Spinal cord (tissue), 10 donors: Measurements from ENCODE around the gene RARG. TPM values are rescaled to one million over a fixed set of nuclear protein-coding genes. Genes with fewer than 3 reads are reported as not detected.

Source experiments
- DNase-seq, 6 donors: peaks; one replicate each; pipeline versions ENCODE4 v3.0.0 to v3.0.0-alpha.2; 2013 to 2015; ENCODE audit warnings: low spot score in 6 of 6, low read depth in 4 of 6
- H3K27ac ChIP-seq: one replicate; pipeline ENCODE4 v1.5.1; 2013; ENCODE audit warnings: low read depth, low read length, control low read depth
- H3K27me3 ChIP-seq: one replicate; pipeline ENCODE4 v1.6.1; 2013; ENCODE audit warnings: low read length; ENCODE audit not compliant: control insufficient read depth, insufficient read depth
- H3K36me3 ChIP-seq: one replicate; pipeline ENCODE4 v1.6.1; 2013; ENCODE audit warnings: low read length; ENCODE audit not compliant: control insufficient read depth, insufficient read depth
- H3K4me1 ChIP-seq: one replicate; pipeline ENCODE4 v1.6.1; 2013; ENCODE audit warnings: low read length; ENCODE audit not compliant: control insufficient read depth, insufficient read depth
- H3K4me3 ChIP-seq: one replicate; pipeline ENCODE4 v1.5.1; 2013; ENCODE audit warnings: low read depth, low read length, control low read depth
- H3K9me3 ChIP-seq: one replicate; pipeline ENCODE4 v1.6.1; 2013; ENCODE audit warnings: low read length; ENCODE audit not compliant: control insufficient read depth, insufficient read depth
- WGBS: methylation state at CpG from one replicate; pipeline ENCODE4 v1.1.5; 2013; ENCODE audit warnings: missing lambda C conversion rate; ENCODE audit not compliant: insufficient coverage; 5-methylcytosine and 5-hydroxymethylcytosine counted together
- polyA plus RNA-seq, 2 donors: library from polyadenylated mRNA; unstranded; fragments of 120-200 nt; gene quantifications; one replicate each; pipeline ENCODE4 v1.2.1, GENCODE V29; 2013; ENCODE audit not compliant: insufficient read length in 2 of 2
- total RNA-seq, 2 donors: library from RNA; depleted of rRNA in 1 of 2; stranded (reverse); fragments of 120-200 nt in 1 of 2; fragments of >200 nt in 1 of 2; gene quantifications; one replicate each; pipeline versions ENCODE4 v1.2.3 to v1.2.4, GENCODE V29; 2013 to 2014
- donor health status: healthy.

RARG gene
- total and polyA plus RNA-seq, 4 donors: 10.8 to 20.1 (median 15.2) TPM

DNA sequence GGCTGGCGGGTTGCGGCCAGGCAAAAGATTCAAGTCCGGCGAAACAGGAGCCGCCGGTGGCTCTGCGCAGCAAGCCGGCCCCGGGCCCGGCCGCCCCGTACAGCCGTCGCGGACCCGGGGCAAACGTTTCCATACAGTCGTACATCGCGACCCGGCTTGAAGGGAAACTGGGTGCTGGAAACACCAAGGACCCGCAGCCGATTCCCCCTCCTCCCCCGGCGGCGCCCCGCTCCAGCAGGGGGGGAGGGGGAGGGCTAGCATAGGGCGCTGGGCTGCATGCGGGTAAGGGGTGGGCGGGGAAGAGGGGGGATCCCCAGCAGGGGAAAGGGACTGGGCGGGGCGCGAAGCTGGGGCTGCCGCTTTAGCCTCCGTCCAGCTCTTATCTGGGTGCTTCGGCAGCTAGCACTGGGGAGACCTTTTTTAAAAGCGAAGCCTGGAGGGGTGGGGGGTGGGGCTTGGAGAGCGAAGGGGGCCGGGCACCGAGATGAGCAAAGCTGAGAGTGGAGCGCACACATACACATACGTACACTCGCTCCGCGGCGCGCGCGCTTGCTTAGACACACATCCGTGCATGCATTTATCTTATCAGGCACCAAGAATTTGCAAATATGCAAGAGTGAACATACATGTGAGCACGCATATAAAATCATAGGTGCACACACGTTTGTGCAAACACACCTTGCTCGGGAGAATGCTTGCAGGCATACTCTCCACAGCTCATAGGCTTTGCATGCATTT lies 11.9 kb downstream of the RARG start:
- Histone ChIP-seq H3K27ac (peak overlapping the region; percentile 100), H3K36me3 (peaks cover 2% of the 10 kb centered on the region), H3K4me1 (peaks cover 80% of the 10 kb centered on the region), H3K27me3 (no peaks in the 10 kb centered on the region), H3K4me3 (peak overlapping the region; percentile 79), H3K9me3 (no peaks in the 10 kb centered on the region)
- 1% methylated on average over 40 of the region's 53 CpGs for WGBS
- peak in 4 of 6 donors; percentile 51 to 91 (median 87) for DNase-seq

DNA sequence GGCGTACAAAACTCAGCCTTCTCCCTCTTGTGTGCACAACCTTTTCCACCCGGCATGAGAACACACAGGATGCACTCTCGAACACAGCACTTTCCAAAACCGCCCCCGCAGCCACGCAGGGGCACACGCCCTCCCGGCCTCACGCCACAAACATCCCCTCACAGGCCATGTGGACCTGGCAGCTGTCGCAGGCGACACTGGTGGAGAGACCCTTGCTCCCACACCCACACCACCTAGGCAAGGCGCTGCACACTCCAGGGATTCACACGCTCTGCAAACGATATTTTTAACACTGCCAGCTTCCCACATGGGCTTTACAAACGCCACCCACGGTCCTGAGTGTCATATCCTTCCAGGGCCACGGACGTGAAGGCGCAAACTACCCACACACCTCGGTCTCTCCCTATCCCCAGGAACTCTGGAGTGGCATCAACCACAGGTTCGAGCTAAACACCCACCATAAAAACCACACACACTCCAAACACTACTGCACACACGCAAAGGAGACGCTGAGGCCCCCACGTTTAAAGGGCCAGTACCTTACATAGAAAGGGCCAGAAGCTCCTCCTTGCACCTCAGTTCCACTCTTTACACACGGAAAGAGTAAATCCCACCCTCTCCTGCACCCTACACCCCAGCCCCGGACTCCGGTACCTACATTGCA lies 12.6 kb downstream of the RARG start:
- Histone ChIP-seq H3K4me3 (peak overlapping the region; percentile 79), H3K4me1 (peaks cover 75% of the 10 kb centered on the region), H3K36me3 (peaks cover 6% of the 10 kb centered on the region), H3K27ac (peak overlapping the region; percentile 100), H3K9me3 (no peaks in the 10 kb centered on the region), H3K27me3 (no peaks in the 10 kb centered on the region)
- WGBS: 11% methylated on average over 26 of the region's 27 CpGs
- peak in 1 of 6 donors; percentile 50 for DNase-seq

DNA sequence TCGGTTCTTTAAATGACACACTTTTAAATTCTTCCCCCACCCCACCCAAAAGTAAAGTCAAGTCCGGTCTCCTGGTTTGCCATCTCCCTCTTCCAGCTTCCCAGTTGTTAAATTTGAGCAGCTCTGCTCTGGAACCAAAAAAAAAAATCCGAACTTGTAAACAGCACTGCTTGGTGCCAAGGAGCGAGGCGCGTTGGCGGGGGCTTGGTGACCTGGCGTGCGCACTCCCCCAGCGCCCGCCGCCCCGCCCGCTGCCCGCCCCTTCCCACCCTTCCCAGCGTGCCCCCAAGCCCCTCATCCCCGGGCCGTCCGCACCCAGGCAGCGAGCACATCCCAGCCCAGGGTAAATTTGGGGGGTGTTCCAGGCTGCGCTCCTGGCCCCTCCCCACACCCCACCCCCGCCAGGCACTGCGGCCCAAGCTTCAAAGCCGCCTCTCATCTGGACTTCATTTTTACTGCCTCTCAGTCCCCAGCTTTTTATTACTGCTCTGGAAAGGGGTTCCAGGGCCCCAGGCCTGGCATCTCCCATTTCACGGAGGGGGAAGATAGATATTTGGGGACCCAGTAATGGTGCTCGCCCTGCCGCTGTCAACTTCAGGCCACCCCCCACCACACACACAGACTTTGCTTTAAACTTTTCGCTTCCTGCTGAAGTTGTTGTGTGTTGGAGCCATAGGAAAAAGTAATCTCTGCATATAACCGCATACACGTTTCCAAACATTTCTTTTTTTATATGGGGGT lies 13.3 kb downstream of the RARG start:
- 22% methylated on average over 13 of the region's 30 CpGs for WGBS
- H3K27ac ChIP-seq: peak overlapping the region; percentile 100
- H3K9me3 ChIP-seq: no peaks in the 10 kb centered on the region
- no peak for DNase-seq
- peak overlapping the region; percentile 79 for H3K4me3 ChIP-seq
- H3K27me3 ChIP-seq: no peaks in the 10 kb centered on the region
- H3K4me1 ChIP-seq: peaks cover 68% of the 10 kb centered on the region
- peaks cover 6% of the 10 kb centered on the region for H3K36me3 ChIP-seq

DNA sequence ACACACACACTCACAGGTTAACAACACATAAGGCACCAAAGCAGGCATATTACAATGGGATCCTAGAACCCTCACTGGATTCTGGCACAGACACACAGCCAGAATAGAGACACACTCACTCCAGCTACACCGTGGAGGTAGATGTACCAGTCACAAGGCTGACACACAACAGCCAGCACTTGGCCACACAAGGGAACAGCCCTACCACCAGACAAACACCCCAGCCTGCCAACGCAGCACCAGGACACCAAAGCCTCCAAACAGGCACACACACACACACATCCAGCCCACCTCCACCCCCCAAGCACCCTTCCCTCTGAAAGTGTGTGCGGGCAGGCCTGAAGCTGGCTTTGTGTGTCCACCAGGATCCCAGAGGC lies 14.1 kb downstream of the RARG start:
- H3K27me3 ChIP-seq: no peaks in the 10 kb centered on the region
- DNase-seq: no peak
- peak overlapping the region; percentile 79 for H3K4me3 ChIP-seq
- H3K9me3 ChIP-seq: no peaks in the 10 kb centered on the region
- peaks cover 68% of the 10 kb centered on the region for H3K4me1 ChIP-seq
- peak overlapping the region; percentile 64 for H3K27ac ChIP-seq
- WGBS: 41% methylated on average over 3 of the region's 3 CpGs
- H3K36me3 ChIP-seq: peaks cover 14% of the 10 kb centered on the region

DNA sequence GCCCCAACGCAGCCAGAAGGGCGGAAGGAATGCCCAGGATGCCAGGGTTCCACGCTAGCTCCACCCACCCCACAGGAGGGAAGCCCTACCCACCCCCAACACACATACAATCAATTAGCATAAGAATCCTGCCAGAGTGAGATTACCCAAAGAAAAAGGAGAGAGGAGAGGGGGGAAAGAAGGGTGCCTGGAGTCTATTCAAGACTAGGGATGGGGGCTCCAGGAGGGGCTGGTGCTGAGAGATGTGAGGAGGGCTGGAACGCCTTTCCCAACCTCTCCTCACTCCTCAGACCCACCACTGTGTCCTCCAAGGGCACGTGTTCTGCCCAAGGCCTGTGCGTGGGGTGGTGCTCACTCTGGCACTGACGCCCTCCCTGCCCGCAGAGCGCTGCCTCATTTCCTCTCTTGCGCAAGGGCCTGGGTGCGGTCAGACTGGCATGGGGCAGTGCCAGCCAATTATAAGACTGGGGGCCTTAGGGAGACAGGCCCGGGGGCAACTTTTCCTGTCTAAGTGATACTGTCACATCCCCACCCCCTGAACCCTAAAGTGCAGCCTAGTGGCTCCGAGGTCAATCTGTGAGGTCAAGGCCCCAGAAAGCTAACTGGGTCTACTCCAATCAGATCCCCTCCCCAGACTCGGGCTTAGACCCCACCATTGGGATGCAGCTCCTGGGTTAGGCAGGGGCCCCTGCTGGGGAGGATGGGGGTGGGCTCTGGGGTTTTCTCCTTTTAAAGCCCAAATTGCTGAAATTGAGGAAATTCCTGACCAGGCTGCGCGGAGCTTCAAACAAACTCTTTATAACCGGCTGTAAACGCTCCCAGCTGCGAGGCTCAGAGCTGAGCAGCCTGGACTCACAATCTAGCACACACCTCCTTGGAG lies 14.7 kb downstream of the RARG start:
- Histone ChIP-seq H3K9me3 (no peaks in the 10 kb centered on the region), H3K36me3 (peaks cover 17% of the 10 kb centered on the region), H3K27me3 (no peaks in the 10 kb centered on the region), H3K4me3 (no peak overlapping the region), H3K4me1 (peaks cover 62% of the 10 kb centered on the region), H3K27ac (peak overlapping the region; percentile 64)
- 49% methylated on average over 13 of the region's 19 CpGs for WGBS
- DNase-seq: no peak

DNA sequence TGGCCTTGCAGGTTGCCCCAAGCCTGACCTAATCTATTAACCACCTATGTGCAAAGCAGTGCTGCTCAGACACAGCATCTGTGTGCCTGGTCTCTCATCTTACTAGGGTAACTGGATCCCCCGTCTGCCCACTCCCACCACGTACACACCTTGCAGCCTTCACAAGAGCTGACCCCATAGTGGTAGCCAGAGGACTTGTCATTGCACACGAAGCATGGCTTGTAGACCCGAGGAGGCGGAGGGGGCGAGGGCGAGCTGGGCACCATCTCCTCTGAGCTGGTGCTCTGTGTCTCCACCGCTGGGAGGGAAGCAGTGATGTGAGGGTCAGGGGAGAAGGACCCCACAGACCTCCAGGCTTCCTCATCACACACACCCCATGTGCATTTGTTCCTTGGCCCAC lies 16.5 kb downstream of the RARG start:
- Histone ChIP-seq H3K4me3 (no peak overlapping the region), H3K27me3 (no peaks in the 10 kb centered on the region), H3K36me3 (peaks cover 32% of the 10 kb centered on the region), H3K27ac (no peak overlapping the region), H3K9me3 (no peaks in the 10 kb centered on the region), H3K4me1 (peaks cover 52% of the 10 kb centered on the region)
- no peak for DNase-seq
- WGBS: no CpG with 5 or more reads among the region's 8 CpGs

DNA sequence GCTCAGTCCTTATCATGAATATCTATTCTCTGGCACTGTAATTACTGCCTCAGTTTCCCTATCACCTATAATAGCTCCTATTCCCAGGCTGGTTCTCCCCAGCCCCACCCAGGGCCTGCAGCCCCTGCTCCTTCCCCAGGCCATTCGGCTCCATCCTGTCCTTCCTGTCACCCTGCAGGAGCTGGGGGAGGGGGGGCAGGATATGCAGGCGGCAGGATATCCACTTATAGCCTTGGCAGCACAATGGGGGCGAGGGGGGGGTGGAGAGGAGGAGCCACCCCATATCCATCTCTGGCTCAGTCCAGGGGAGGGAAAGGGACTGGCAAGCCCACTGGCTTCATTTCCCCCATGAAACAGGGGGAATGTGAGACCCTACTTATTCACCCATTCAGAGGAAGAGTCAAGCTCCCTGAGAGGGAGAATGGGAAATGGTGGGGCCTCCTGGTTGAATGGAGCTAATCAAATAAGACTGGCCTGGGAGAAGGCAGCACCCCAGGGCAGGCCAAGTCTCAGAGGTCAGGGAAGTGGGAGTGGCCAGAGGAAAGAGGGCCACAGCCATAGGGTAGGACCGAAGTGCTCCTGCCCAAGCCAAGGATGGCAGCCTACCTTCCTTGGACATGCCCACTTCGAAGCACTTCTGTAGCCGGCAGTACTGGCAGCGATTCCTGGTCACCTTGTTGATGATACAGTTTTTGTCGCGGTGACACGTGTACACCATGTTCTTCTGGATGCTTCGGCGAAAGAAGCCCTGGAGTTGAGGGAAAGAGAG lies 17.1 kb downstream of the RARG start:
- Histone ChIP-seq H3K27ac (no peak overlapping the region), H3K4me3 (no peak overlapping the region), H3K9me3 (no peaks in the 10 kb centered on the region), H3K4me1 (peaks cover 46% of the 10 kb centered on the region), H3K36me3 (peaks cover 32% of the 10 kb centered on the region), H3K27me3 (no peaks in the 10 kb centered on the region)
- no peak for DNase-seq
- 88% methylated on average over 10 of the region's 12 CpGs for WGBS

DNA sequence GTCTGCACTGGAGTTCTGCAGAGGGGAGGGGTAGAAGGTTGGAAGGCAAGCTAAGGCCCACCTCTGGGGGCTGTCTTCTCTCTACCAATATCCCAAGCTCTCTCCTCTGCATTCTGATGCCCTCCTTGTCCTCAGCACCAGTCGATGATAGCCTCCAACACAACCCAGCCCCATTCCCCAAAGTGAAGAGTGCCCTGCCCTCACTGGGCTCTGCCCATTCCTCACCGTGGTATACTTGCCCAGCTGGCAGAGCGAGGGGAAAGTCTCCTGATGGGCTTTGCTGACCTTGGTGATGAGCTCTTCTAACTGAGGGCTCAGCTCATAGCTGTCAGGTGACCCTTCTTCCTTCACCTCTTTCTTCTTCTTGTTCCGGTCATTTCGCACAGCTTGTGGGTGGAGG lies 17.8 kb downstream of the RARG start:
- no peak overlapping the region for H3K27ac ChIP-seq
- H3K9me3 ChIP-seq: no peaks in the 10 kb centered on the region
- no peak overlapping the region for H3K4me3 ChIP-seq
- WGBS: 90% methylated on average over 5 of the region's 5 CpGs
- H3K4me1 ChIP-seq: peaks cover 39% of the 10 kb centered on the region
- no peak for DNase-seq
- no peaks in the 10 kb centered on the region for H3K27me3 ChIP-seq
- peaks cover 32% of the 10 kb centered on the region for H3K36me3 ChIP-seq
